GM04504 (cell line): ENCODE results near the gene TPO.
"Not testable (repeated sequence)": the region's sequence is repeated elsewhere in the genome, so short reads cannot be mapped to it uniquely, and the experiment has no call there.

Source experiments
- DNase-seq: peaks from one replicate; pipeline ENCODE4 v3.0.0-alpha.2; 2012; ENCODE audit warnings: low read depth

Gene TPO

GRCh38 chr2:1502891-1503304 lies 89.6 kb downstream of the TPO start:
- no peak for DNase-seq

- DNase-seq: no peak
Observed at GRCh38 chr2:1503471-1504310, 90.4 kb downstream of the TPO start.

GRCh38 chr2:1504311-1504750 lies 91.1 kb downstream of the TPO start:
- no peak for DNase-seq

- no peak for DNase-seq
Observed at GRCh38 chr2:1505031-1505441, 91.8 kb downstream of the TPO start.

- DNase-seq: no peak
Observed at GRCh38 chr2:1509271-1510065, 96.2 kb downstream of the TPO start.

- no peak for DNase-seq
Observed at GRCh38 chr2:1510176-1510575, 96.9 kb downstream of the TPO start.

- DNase-seq: no peak
Observed at GRCh38 chr2:1511455-1511854, 98.2 kb downstream of the TPO start.

GRCh38 chr2:1512321-1513289 lies 99.3 kb downstream of the TPO start:
- no peak for DNase-seq

- no peak for DNase-seq
Observed at GRCh38 chr2:1514391-1515072, 101.3 kb downstream of the TPO start.

- no peak for DNase-seq
Observed at GRCh38 chr2:1515073-1515430, 101.8 kb downstream of the TPO start.

GRCh38 chr2:1515986-1516797 lies 102.9 kb downstream of the TPO start:
- no peak for DNase-seq

- no peak for DNase-seq
Observed at GRCh38 chr2:1516798-1517060, 103.5 kb downstream of the TPO start.

- DNase-seq: not testable (repeated sequence)
Observed at GRCh38 chr2:1517291-1517690, 104.0 kb downstream of the TPO start.

GRCh38 chr2:1517786-1518185 lies 104.5 kb downstream of the TPO start:
- DNase-seq: no peak

GRCh38 chr2:1518331-1518803 lies 105.1 kb downstream of the TPO start:
- no peak for DNase-seq

- no peak for DNase-seq
Observed at GRCh38 chr2:1518867-1519530, 105.7 kb downstream of the TPO start.

GRCh38 chr2:1521191-1521877 lies 108.1 kb downstream of the TPO start:
- no peak for DNase-seq

- no peak for DNase-seq
Observed at GRCh38 chr2:1521878-1522830, 108.9 kb downstream of the TPO start.
